IMR-90 (cell line): ENCODE results near the gene NAA10. TPM values are rescaled to one million over a fixed set of nuclear protein-coding genes. Genes with fewer than 3 reads are reported as not detected.

Experiments
- ATAC-seq: fragments of 200-7000 bp; cut with Tn5 transposase; 2 replicates; pipeline ENCODE4 v1.9.1; 2020; ENCODE audit warnings: low read depth, mild to moderate bottlenecking, moderate library complexity
- BruUV-seq: library from RNA; stranded (reverse); fragments of 400-500 nt; replicated peaks from 2 replicates; lab custom pipeline; 2021; lab: Mats Ljungman, UMichigan
- CTCF ChIA-PET: fragments of 300-600 bp; formaldehyde crosslinking; extraction: SDS; loops from one replicate; lab custom pipeline; 2021; ENCODE audit warnings: antibody characterized with exemption; lab: Yijun Ruan, JAX
- POLR2A ChIA-PET: fragments of 300-600 bp; sonication (Branson Sonifier 250); formaldehyde crosslinking; loops from one replicate; lab custom pipeline; 2022; ENCODE audit warnings: antibody characterized with exemption; ENCODE audit not compliant: unreplicated experiment; lab: Charles Lee
- DNase-seq: peaks from one replicate; pipeline ENCODE4 v3.0.0; 2013
- H2AFZ ChIP-seq: replicated peaks from 2 replicates; pipeline ENCODE3; 2013; ENCODE audit warnings: low read length, mild to moderate bottlenecking; ENCODE audit not compliant: poor library complexity
- H2AK5ac ChIP-seq: 2 replicates; pipeline ENCODE4 v1.6.1; 2013; ENCODE audit warnings: low read depth, low read length, inconsistent platforms
- H2AK9ac ChIP-seq: replicated peaks from 2 replicates; pipeline ENCODE3; 2013; ENCODE audit warnings: mild to moderate bottlenecking, low read depth, low read length, moderate library complexity; ENCODE audit not compliant: poor library complexity
- H2BK120ac ChIP-seq: 2 replicates; pipeline ENCODE4 v1.6.1; 2013; ENCODE audit warnings: low read depth, low read length, inconsistent platforms
- H2BK15ac ChIP-seq: 3 replicates; pipeline ENCODE4 v1.6.1; 2013; ENCODE audit warnings: low read depth, low read length, inconsistent platforms
- H2BK20ac ChIP-seq: 2 replicates; pipeline ENCODE4 v1.6.1; 2013; ENCODE audit warnings: low read depth, mild to moderate bottlenecking, inconsistent platforms, low read length, moderate library complexity
- H2BK5ac ChIP-seq: 2 replicates; pipeline ENCODE4 v1.6.1; 2013; ENCODE audit warnings: mild to moderate bottlenecking, low read depth, low read length, inconsistent platforms; ENCODE audit not compliant: poor library complexity, severe bottlenecking
- H3K14ac ChIP-seq: replicated peaks from 2 replicates; pipeline ENCODE4 v1.6.1; 2013; ENCODE audit warnings: low read depth, low read length, inconsistent platforms
- H3K18ac ChIP-seq: 2 replicates; pipeline ENCODE4 v1.6.1; 2013; ENCODE audit warnings: low read depth, low read length, control low read depth
- H3K23ac ChIP-seq: 2 replicates; pipeline ENCODE4 v1.6.1; 2013; ENCODE audit warnings: low read depth, low read length, inconsistent platforms
- H3K27ac ChIP-seq: 2 replicates; pipeline ENCODE4 v1.5.1; 2013; ENCODE audit warnings: mild to moderate bottlenecking, control low read depth, low read length; ENCODE audit not compliant: insufficient read depth
- H3K27me3 ChIP-seq: 2 replicates; pipeline ENCODE4 v1.6.1; 2013; ENCODE audit warnings: low read length; ENCODE audit not compliant: control insufficient read depth, insufficient read depth
- H3K36me3 ChIP-seq: 2 replicates; pipeline ENCODE4 v1.6.1; 2013; ENCODE audit warnings: low read length, mixed read lengths; ENCODE audit not compliant: control insufficient read depth, insufficient read depth
- H3K4ac ChIP-seq: 2 replicates; pipeline ENCODE4 v1.6.1; 2013; ENCODE audit warnings: low read depth, low read length, inconsistent platforms
- H3K4me1 ChIP-seq: 2 replicates; pipeline ENCODE4 v1.6.1; 2013; ENCODE audit warnings: low read length, mixed read lengths; ENCODE audit not compliant: control insufficient read depth, insufficient read depth
- H3K4me2 ChIP-seq: 2 replicates; pipeline ENCODE4 v1.6.1; 2013; ENCODE audit warnings: low read depth, mild to moderate bottlenecking, control low read depth, low read length, moderate library complexity
- H3K4me3 ChIP-seq: 2 replicates; pipeline ENCODE4 v1.5.1; 2013; ENCODE audit warnings: low read depth, mild to moderate bottlenecking, control low read depth, low read length, moderate library complexity; ENCODE audit not compliant: insufficient read depth
- H3K56ac ChIP-seq: 2 replicates; pipeline ENCODE4 v1.6.1; 2013; ENCODE audit warnings: low read length, inconsistent platforms; ENCODE audit not compliant: insufficient read depth; ENCODE audit errors: extremely low read depth
- H3K79me1 ChIP-seq, 2 experiments: 2 replicates each; pipeline ENCODE4 v1.6.1; 2013; ENCODE audit warnings: low read length in 2 of 2, inconsistent platforms in 1 of 2, low read depth in 1 of 2
- H3K9ac ChIP-seq: 2 replicates; pipeline ENCODE4 v1.6.1; 2013; ENCODE audit warnings: low read depth, low read length, control low read depth
- H3K9me1 ChIP-seq: 2 replicates; pipeline ENCODE4 v1.6.1; 2013; ENCODE audit warnings: low read length, inconsistent platforms; ENCODE audit not compliant: insufficient read depth
- H3K9me3 ChIP-seq: 2 replicates; pipeline ENCODE4 v1.6.1; 2013; ENCODE audit warnings: low read length; ENCODE audit not compliant: control insufficient read depth, insufficient read depth
- H4K20me1 ChIP-seq: 2 replicates; pipeline ENCODE4 v1.6.1; 2013; ENCODE audit warnings: low read length, inconsistent platforms; ENCODE audit not compliant: insufficient read depth
- H4K5ac ChIP-seq: 2 replicates; pipeline ENCODE4 v1.6.1; 2013; ENCODE audit warnings: mild to moderate bottlenecking, low read depth, low read length, control low read depth
- H4K8ac ChIP-seq, 2 experiments: 2 replicates each; pipeline ENCODE4 v1.6.1; 2013; ENCODE audit warnings: low read depth in 2 of 2, low read length in 2 of 2, control low read depth in 1 of 2, inconsistent platforms in 1 of 2
- H4K91ac ChIP-seq: 2 replicates; pipeline ENCODE4 v1.6.1; 2013; ENCODE audit warnings: low read depth, low read length, inconsistent platforms; ENCODE audit not compliant: insufficient read depth
- CEBPB ChIP-seq: IDR thresholded peaks from 2 replicates; pipeline ENCODE4 v1.6.1; 2012; ENCODE audit warnings: low read depth, low read length, improper control_type of control experiment
- CHD1 ChIP-seq: IDR thresholded peaks from 2 replicates; pipeline ENCODE4 v1.6.1; 2012; ENCODE audit warnings: low read depth, low read length, improper control_type of control experiment
- FOS ChIP-seq: fragments of 150-350 bp; IDR thresholded peaks from 2 replicates; pipeline ENCODE4 v1.6.1; 2016; ENCODE audit warnings: low read depth, low read length
- NFE2L2 ChIP-seq: fragments of 150-350 bp; IDR thresholded peaks from 2 replicates; pipeline ENCODE4 v1.6.1; 2016; ENCODE audit warnings: low read depth, mild to moderate bottlenecking, low read length
- POLR2A ChIP-seq: IDR thresholded peaks from 2 replicates; pipeline ENCODE4 v1.6.1; 2012; ENCODE audit warnings: mild to moderate bottlenecking, low read depth, low read length
- RCOR1 ChIP-seq: IDR thresholded peaks from 2 replicates; pipeline ENCODE4 v1.6.1; 2012; ENCODE audit warnings: mild to moderate bottlenecking, low read length, improper control_type of control experiment; ENCODE audit not compliant: insufficient replicate concordance
- SMC3 ChIP-seq: fragments of 150-350 bp; IDR thresholded peaks from 2 replicates; pipeline ENCODE4 v1.6.1; 2016; ENCODE audit warnings: low read depth, mild to moderate bottlenecking, antibody characterized with exemption, low read length, moderate library complexity
- WGBS, 2 experiments: methylation state at CpG; one replicate each; pipeline versions ENCODE4 v1.1.5 to v1.1.7; 2013; ENCODE audit warnings: missing lambda C conversion rate in 2 of 2; ENCODE audit not compliant: insufficient read length in 1 of 2; ENCODE audit errors: extremely low coverage in 2 of 2; 5-methylcytosine and 5-hydroxymethylcytosine counted together
- dilution Hi-C: fragments of 300-500 bp; cut with HindIII; formaldehyde crosslinking; loops from one replicate; pipeline ENCODE4 v1.14.3; 2018; ENCODE audit warnings: low sequenced_read_pairs; ENCODE audit not compliant: unreplicated experiment
- in situ Hi-C: fragments of 300-500 bp; cut with MboI; formaldehyde crosslinking; loops from 3 replicates; pipeline ENCODE4 v1.14.3; 2019; ENCODE audit warnings: low sequenced_read_pairs, inconsistent platforms, mixed read lengths
- intact Hi-C: fragments of 100-400 bp; cut with micrococcal nuclease; formaldehyde crosslinking; loops from 2 replicates; pipeline ENCODE4 v1.10.0; 2022
- polyA plus RNA-seq, 3 experiments: library from polyadenylated mRNA; depleted of rRNA; stranded (reverse); fragments of >200 nt; gene quantifications; 2 replicates each; pipeline ENCODE4 v1.2.3, GENCODE V29; 2012; ENCODE audit warnings: low replicate concordance in 1 of 3
- total RNA-seq: library from RNA; depleted of rRNA; stranded (reverse); fragments of >200 nt; gene quantifications from 2 replicates; pipeline ENCODE4 v1.2.3, GENCODE V29; 2012

The NAA10 gene
- total and polyA plus RNA-seq, 2 of the 4 experiments (the other 2 are of a cell fraction) = 98.6 to 172 TPM

DNA sequence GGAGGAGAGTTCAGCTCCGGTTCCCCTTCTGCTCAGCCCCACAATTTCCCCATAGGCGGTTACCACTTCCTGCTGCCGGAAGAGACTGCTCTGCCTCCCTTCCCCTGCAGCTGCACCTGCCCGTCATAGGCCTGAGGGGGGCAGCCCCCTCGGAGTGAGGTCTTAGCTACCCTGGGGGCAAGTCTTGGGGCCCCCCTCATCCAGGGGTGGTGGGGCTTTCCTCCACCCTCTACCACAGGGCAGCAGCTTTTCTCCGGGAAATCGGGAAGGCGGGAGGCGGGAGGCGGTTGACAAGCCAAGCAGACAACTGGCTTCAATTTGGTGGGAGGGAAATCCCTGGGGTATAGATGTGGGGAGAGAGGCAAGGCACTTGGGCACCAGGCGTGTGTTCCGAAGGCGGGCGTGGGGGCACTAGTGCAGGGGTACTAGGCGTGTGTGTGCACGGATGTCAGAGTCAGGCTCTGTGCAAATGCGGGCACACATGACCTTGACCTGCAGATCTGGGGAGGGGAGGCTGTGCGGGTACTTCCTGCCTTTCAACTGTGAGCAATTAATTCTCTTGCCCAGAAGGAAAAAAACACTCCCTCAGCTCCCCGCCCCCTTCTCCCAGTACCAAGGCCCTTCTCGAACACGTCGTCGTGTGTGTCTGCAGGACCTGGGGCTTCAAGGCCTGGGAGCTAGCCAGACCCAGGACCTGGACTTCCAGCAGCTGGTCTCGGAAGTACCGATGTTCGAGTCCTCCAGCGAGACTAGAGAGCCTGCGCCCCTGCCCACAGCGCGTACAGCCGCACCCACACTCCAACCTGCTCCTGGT is 7.8 kb downstream of the NAA10 start:
- no peaks in the 10 kb centered on the region; the same call in 1 of the 2 replicates for H3K9me1 ChIP-seq
- H3K14ac ChIP-seq = peak overlapping the region; percentile 74
- dilution Hi-C loops (no loop called here), in situ Hi-C loops (no loop called here), intact Hi-C loops (loop anchor here (5.0 kb wide), 1 partner anchor 135 kb away; the partner anchor contains the start of genes IDH3G and SSR4)
- DNase-seq = peak; percentile 10
- H3K18ac ChIP-seq = no peak overlapping the region; the same call in 1 of the 2 replicates
- no peak overlapping the region; the same call in 2 of the 3 replicates for H2BK15ac ChIP-seq
- peak overlapping the region; percentile 79; the same call in 1 of the 2 replicates for H3K23ac ChIP-seq
- H2AK9ac ChIP-seq = peak overlapping the region; percentile 97
- H4K20me1 ChIP-seq = peaks cover 5% of the 10 kb centered on the region
- no TSS peak for BruUV-seq
- peak overlapping the region; percentile 67 to 97 for H4K8ac ChIP-seq
- TF ChIP-seq CHD1 = no peak
- TF ChIP-seq NFE2L2 = no peak
- TF ChIP-seq SMC3 = no peak
- TF ChIP-seq POLR2A = peak; percentile 27; the same call in 1 of the 2 replicates
- TF ChIP-seq FOS = no peak
- no peak for TF ChIP-seq RCOR1
- TF ChIP-seq CEBPB = no peak
- no peaks in the 10 kb centered on the region for H3K9me3 ChIP-seq
- no peak for ATAC-seq
- H3K79me1 ChIP-seq = peaks cover 0 to 7% of the 10 kb centered on the region in 2 experiments; a peak in 2 of 4 replicates
- CTCF ChIA-PET = no interaction called here
- H3K36me3 ChIP-seq = peaks cover 19% of the 10 kb centered on the region
- no peak overlapping the region for H2BK120ac ChIP-seq
- H3K9ac ChIP-seq = peak overlapping the region; percentile 94
- H4K91ac ChIP-seq = peak overlapping the region; percentile 73
- POLR2A ChIA-PET = no interaction called here
- peak overlapping the region; percentile 95 for H3K4ac ChIP-seq
- peaks cover 2% of the 10 kb centered on the region for H3K4me1 ChIP-seq
- H4K5ac ChIP-seq = peak overlapping the region; percentile 82
- H3K4me2 ChIP-seq = peak overlapping the region; percentile 88
- H3K27ac ChIP-seq = peak overlapping the region; percentile 97
- 60% methylated on average over 4 of the region's 31 CpGs; no CpG with 5 or more reads in 1 of the 2 experiments for WGBS, 2 experiments
- H3K4me3 ChIP-seq = peak overlapping the region; percentile 82
- H2BK5ac ChIP-seq = peak overlapping the region; percentile 90
- peak overlapping the region; percentile 63 for H3K56ac ChIP-seq
- no peaks in the 10 kb centered on the region; the same call in 1 of the 2 replicates for H3K27me3 ChIP-seq
- peak overlapping the region; percentile 94 for H2AK5ac ChIP-seq
- H2AFZ ChIP-seq = peak overlapping the region; percentile 90
- no peak overlapping the region for H2BK20ac ChIP-seq
